Measurements from ENCODE around the gene CHAF1A. TPM values are rescaled to one million over a fixed set of nuclear protein-coding genes. Genes with fewer than 3 reads are reported as not detected.

CHAF1A gene
- total and polyA plus RNA-seq, 2 of the 8 experiments (the other 6 are each of a cell fraction or from before 2014, with no cell fraction given) = 122 to 147 TPM

DNA sequence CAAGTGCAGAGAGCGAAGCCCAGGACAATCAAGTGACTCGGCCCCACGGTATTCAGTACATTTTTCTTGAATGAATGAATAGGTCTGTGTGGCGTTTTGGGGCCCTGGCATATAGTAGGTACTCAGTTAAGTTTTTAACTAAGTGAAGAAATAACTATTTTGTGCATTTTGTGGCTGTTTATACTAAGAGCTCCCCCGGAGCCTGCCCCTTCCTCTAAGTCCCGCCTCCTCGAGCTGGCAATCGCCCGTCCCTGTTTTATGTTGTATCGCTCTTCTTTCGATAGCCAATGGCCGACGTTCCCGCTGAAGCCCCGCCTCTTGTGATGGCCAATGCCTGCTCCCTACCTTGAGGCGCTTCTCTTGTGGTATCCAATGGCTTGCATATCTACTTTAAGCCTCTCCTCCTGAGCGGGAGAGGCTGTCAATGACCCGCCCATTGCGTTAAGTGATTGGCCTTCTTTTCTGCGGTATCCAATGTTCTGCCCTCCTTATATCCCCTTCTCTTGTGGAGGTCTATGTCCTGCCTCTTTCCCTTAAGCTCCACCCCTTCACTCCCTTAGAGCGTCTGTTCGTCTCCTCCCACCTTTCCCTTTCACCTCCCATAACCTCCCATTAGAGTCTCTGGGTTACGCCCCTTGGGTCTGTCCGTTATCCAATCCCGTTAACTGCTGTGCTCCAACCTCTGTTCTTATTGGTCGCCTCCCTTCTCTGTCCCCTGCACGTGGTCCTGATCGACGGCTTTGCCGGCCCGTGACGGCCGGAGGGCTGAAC, 69.1 kb downstream of the CHAF1A start (continued):
- TF ChIP-seq RFX5 (IDR thresholded peaks at IDR 0.05; ENCODE audit: borderline replicate concordance, low read depth, low read length) = no peak
- peak; percentile 79; the same call in 1 of the 2 replicates for TF ChIP-seq GABPA (IDR thresholded peaks at IDR 0.05; ENCODE audit: borderline replicate concordance, insufficient read depth, low read length)
- peak; percentile 66; the same call in 1 of the 2 replicates for TF ChIP-seq CREB1 (IDR thresholded peaks at IDR 0.05)
- no peak for TF ChIP-seq BACH1 (IDR thresholded peaks at IDR 0.05; ENCODE audit: low read length)
- TF ChIP-seq SP4 (IDR thresholded peaks at IDR 0.05; ENCODE audit: low read length) = peak; percentile 96
- TF ChIP-seq CEBPB (IDR thresholded peaks at IDR 0.05; ENCODE audit: low read depth, low read length) = no peak
- TF ChIP-seq CHD7 (IDR thresholded peaks at IDR 0.05; ENCODE audit: insufficient replicate concordance, low read length) = no peak
- no peak for TF ChIP-seq EGR1 (IDR thresholded peaks at IDR 0.05; ENCODE audit: borderline replicate concordance, low read depth, low read length)
- no peak for TF ChIP-seq TBP (IDR thresholded peaks at IDR 0.05; ENCODE audit: low read depth, low read length)
- TF ChIP-seq TAF7 (optimal IDR thresholded peaks at IDR 0.05; ENCODE audit: borderline replicate concordance, low read depth, low read length) = no peak
- TF ChIP-seq TAF1 (IDR thresholded peaks at IDR 0.05; ENCODE audit: low read depth, low read length) = no peak
